Skin epidermis (tissue), 12 donors: ENCODE results near the gene SYT5.
A peak's percentile ranks its signal among the peaks of the same experiment; 100 is the strongest.

Experiments used
- H3K27ac ChIP-seq, 21 experiments: fragments of 200-600 bp; sonication (generic) in 11 of 21; one replicate each; pipeline ENCODE4 v1.5.0; 2020; ENCODE audit warnings: mild to moderate bottlenecking in 3 of 21, inconsistent platforms in 2 of 21, moderate library complexity in 2 of 21
- H3K4me3 ChIP-seq, 7 experiments: fragments of 200-600 bp; sonication (generic) in 2 of 7; one replicate each; pipeline ENCODE4 v1.5.0; 2020; ENCODE audit warnings: inconsistent platforms in 2 of 7, mild to moderate bottlenecking in 2 of 7, moderate library complexity in 1 of 7

SYT5 gene

GRCh38 chr19:55153652-55154264, 26.3 kb downstream of the SYT5 start:
- Histone ChIP-seq H3K27ac (no peak overlapping the region), H3K4me3 (no peak overlapping the region)

- no peak overlapping the region for H3K4me3 ChIP-seq
These were observed 28.1 kb downstream of the SYT5 start for GRCh38 chr19:55152017-55152416.

GRCh38 chr19:55149078-55150003, 30.7 kb downstream of the SYT5 start, which contains the start of gene TNNT1:
Gene TNNT1, minus strand, starts transcription at chr19:55149206. Its CDS starts 2,049 bp downstream, at chr19:55147157.
- Histone ChIP-seq H3K4me3 (no peak within 1 kb of the TSS), H3K27ac (no peak within 1 kb of the TSS)

More at GRCh38 chr19:55152017-55152416, 28.1 kb downstream of the SYT5 start:
- H3K27ac ChIP-seq = no peak overlapping the region

GRCh38 chr19:55147545-55148251, 32.4 kb downstream of the SYT5 start:
- H3K27ac ChIP-seq = no peak overlapping the region
- no peak overlapping the region for H3K4me3 ChIP-seq

GRCh38 chr19:55146705-55147273, 33.3 kb downstream of the SYT5 start:
- Histone ChIP-seq H3K4me3 (peak overlapping the region in 5 of 7 experiments; percentile 2 to 39 (median 12)), H3K27ac (peak overlapping the region in 1 of 21 experiments; percentile 40)

GRCh38 chr19:55146078-55146704, 33.9 kb downstream of the SYT5 start:
- Histone ChIP-seq H3K4me3 (peak overlapping the region in 5 of 7 experiments; percentile 2 to 39 (median 12)), H3K27ac (peak overlapping the region in 2 of 21 experiments; percentile 12 to 40)

GRCh38 chr19:55145232-55145631, 34.9 kb downstream of the SYT5 start:
- H3K27ac ChIP-seq = no peak overlapping the region
- no peak overlapping the region for H3K4me3 ChIP-seq

GRCh38 chr19:55141696-55142095, 38.4 kb downstream of the SYT5 start:
- no peak overlapping the region for H3K27ac ChIP-seq
- no peak overlapping the region for H3K4me3 ChIP-seq

- no peak overlapping the region for H3K27ac ChIP-seq
- no peak overlapping the region for H3K4me3 ChIP-seq
These were observed 42.2 kb downstream of the SYT5 start for GRCh38 chr19:55137915-55138314.

- Histone ChIP-seq H3K27ac (no peak overlapping the region), H3K4me3 (no peak overlapping the region)
These were observed 43.5 kb downstream of the SYT5 start for GRCh38 chr19:55136399-55137102.

GRCh38 chr19:55134736-55135135, 45.4 kb downstream of the SYT5 start:
- H3K27ac ChIP-seq = no peak overlapping the region
- no peak overlapping the region for H3K4me3 ChIP-seq

GRCh38 chr19:55133639-55134444, 46.2 kb downstream of the SYT5 start:
- H3K4me3 ChIP-seq = no peak overlapping the region
- H3K27ac ChIP-seq = no peak overlapping the region

- Histone ChIP-seq H3K4me3 (no peak overlapping the region), H3K27ac (no peak overlapping the region)
These were observed 47.5 kb downstream of the SYT5 start for GRCh38 chr19:55132453-55133129.

GRCh38 chr19:55131421-55131820, 48.7 kb downstream of the SYT5 start:
- no peak overlapping the region for H3K4me3 ChIP-seq

More at GRCh38 chr19:55131421-55131820, 48.7 kb downstream of the SYT5 start:
- H3K27ac ChIP-seq = no peak overlapping the region
